Cardiac muscle cell (in vitro differentiated cells and primary cell): ENCODE measurements around the gene TDRD9. TPM values are rescaled to one million over a fixed set of nuclear protein-coding genes. Genes with fewer than 3 reads are reported as not detected.

Experiments used
- DNase-seq, 2 donors: peaks; one replicate each; pipeline versions ENCODE4 v3.0.0 to v3.0.0-alpha.2; 2010 to 2017; ENCODE audit warnings: low read depth in 1 of 2, low spot score in 1 of 2
- H3K27ac ChIP-seq: fragments of 200-600 bp; sonication (generic); 2 replicates; pipeline ENCODE4 v1.5.1; 2016
- H3K27me3 ChIP-seq: fragments of 200-600 bp; sonication (generic); 2 replicates; pipeline ENCODE4 v1.6.0; 2016; ENCODE audit warnings: control low read depth
- H3K36me3 ChIP-seq: fragments of 200-600 bp; sonication (generic); 2 replicates; pipeline ENCODE4 v1.5.1; 2016; ENCODE audit warnings: control low read depth
- H3K4me1 ChIP-seq: fragments of 200-600 bp; sonication (generic); 2 replicates; pipeline ENCODE4 v1.8.1; 2017; ENCODE audit warnings: low read depth, mild to moderate bottlenecking, mixed run types
- H3K4me3 ChIP-seq: fragments of 200-600 bp; sonication (generic); 2 replicates; pipeline ENCODE4 v1.5.1; 2016; ENCODE audit warnings: mild to moderate bottlenecking
- H3K9me3 ChIP-seq: fragments of 200-600 bp; sonication (generic); 2 replicates; pipeline ENCODE4 v1.5.1; 2017; ENCODE audit warnings: low read depth, mild to moderate bottlenecking, control low read depth
- CTCF ChIP-seq: IDR thresholded peaks from 2 replicates; pipeline ENCODE4 v1.5.1; 2012; ENCODE audit warnings: low read depth, mild to moderate bottlenecking, low read length
- polyA plus RNA-seq: library from polyadenylated mRNA; unstranded; fragments of >200 nt; fragmentation: Nextera tagmentation; extraction: Ambion mirVana; gene quantifications from 2 replicates; pipeline ENCODE4 v1.2.1, GENCODE V29; 2016
- total RNA-seq: library from RNA; depleted of rRNA; stranded (reverse); fragments of >200 nt; gene quantifications from 2 replicates; pipeline ENCODE4 v1.2.3, GENCODE V29; 2016

The TDRD9 gene
- total and polyA plus RNA-seq, 2 experiments from 2014 or later = 0.31 TPM; not detected in 1

- Histone ChIP-seq H3K9me3 (no peaks in the 10 kb centered on the region), H3K4me1 (no peaks in the 10 kb centered on the region), H3K27me3 (no peaks in the 10 kb centered on the region), H3K4me3 (no peak overlapping the region), H3K36me3 (no peaks in the 10 kb centered on the region), H3K27ac (no peak overlapping the region)
- no peak for TF ChIP-seq CTCF
- no peak for DNase-seq
These were observed 31.7 kb upstream of the TDRD9 start for GRCh38 chr14:103896578-103896977.

- no peaks in the 10 kb centered on the region for H3K9me3 ChIP-seq
- no peaks in the 10 kb centered on the region for H3K4me1 ChIP-seq
- no peaks in the 10 kb centered on the region for H3K27me3 ChIP-seq
- H3K36me3 ChIP-seq = no peaks in the 10 kb centered on the region
- H3K27ac ChIP-seq = no peak overlapping the region
- DNase-seq = no peak
- TF ChIP-seq CTCF = no peak
- H3K4me3 ChIP-seq = no peak overlapping the region
These were observed 30.9 kb upstream of the TDRD9 start for GRCh38 chr14:103897075-103897947.

- Histone ChIP-seq H3K27ac (no peak overlapping the region), H3K4me1 (no peaks in the 10 kb centered on the region), H3K36me3 (no peaks in the 10 kb centered on the region), H3K4me3 (no peak overlapping the region), H3K9me3 (no peaks in the 10 kb centered on the region), H3K27me3 (no peaks in the 10 kb centered on the region)
- TF ChIP-seq CTCF = no peak
- no peak for DNase-seq
These were observed 30.1 kb upstream of the TDRD9 start for GRCh38 chr14:103898204-103898603.

- DNase-seq = no peak
- H3K4me3 ChIP-seq = no peak overlapping the region
- H3K9me3 ChIP-seq = no peaks in the 10 kb centered on the region
- H3K36me3 ChIP-seq = no peaks in the 10 kb centered on the region
- H3K4me1 ChIP-seq = no peaks in the 10 kb centered on the region
- no peak overlapping the region for H3K27ac ChIP-seq
- TF ChIP-seq CTCF = no peak
- no peaks in the 10 kb centered on the region for H3K27me3 ChIP-seq
These were observed 29.5 kb upstream of the TDRD9 start for GRCh38 chr14:103898711-103899110.

- Histone ChIP-seq H3K9me3 (no peaks in the 10 kb centered on the region), H3K27ac (no peak overlapping the region), H3K27me3 (no peaks in the 10 kb centered on the region), H3K4me3 (no peak overlapping the region), H3K4me1 (no peaks in the 10 kb centered on the region), H3K36me3 (no peaks in the 10 kb centered on the region)
- DNase-seq = no peak
- no peak for TF ChIP-seq CTCF
These were observed 28.9 kb upstream of the TDRD9 start for GRCh38 chr14:103899316-103899715.
